Stomach smooth muscle (tissue), 2 donors: ENCODE measurements around the gene EXOC4.

Experiments
- H3K27ac ChIP-seq: one replicate; pipeline ENCODE4 v1.7.0; 2013; ENCODE audit warnings: mild to moderate bottlenecking, low read length, inconsistent platforms
- H3K27me3 ChIP-seq, 2 donors: one replicate each; pipeline ENCODE4 v1.7.0; 2013; ENCODE audit warnings: low read length in 2 of 2; ENCODE audit not compliant: insufficient read depth in 2 of 2, control insufficient read depth in 1 of 2
- H3K36me3 ChIP-seq, 2 donors: one replicate each; pipeline ENCODE4 v1.7.0; 2013; ENCODE audit warnings: low read length in 2 of 2; ENCODE audit not compliant: control insufficient read depth in 2 of 2, insufficient read depth in 2 of 2
- H3K4me1 ChIP-seq: one replicate; pipeline ENCODE4 v1.7.0; 2013; ENCODE audit warnings: low read length; ENCODE audit not compliant: control insufficient read depth, insufficient read depth
- H3K4me3 ChIP-seq, 2 donors: one replicate each; pipeline ENCODE4 v1.7.0; 2013; ENCODE audit warnings: low read length in 2 of 2
- H3K9ac ChIP-seq, 2 donors: one replicate each; pipeline ENCODE4 v1.7.0; 2013; ENCODE audit warnings: low read length in 2 of 2, mild to moderate bottlenecking in 1 of 2
- H3K9me3 ChIP-seq, 2 donors: one replicate each; pipeline ENCODE4 v1.7.0; 2013; ENCODE audit warnings: low read length in 2 of 2; ENCODE audit not compliant: control insufficient read depth in 2 of 2
- donor health status: healthy.
- donor health status: Pancreatic carcinoma.

Gene EXOC4

GRCh38 chr7:133735222-133735621 lies 482.3 kb downstream of the EXOC4 start:
- Histone ChIP-seq H3K27me3 (no peaks in the 10 kb centered on the region), H3K27ac (no peak overlapping the region), H3K9me3 (no peaks in the 10 kb centered on the region), H3K36me3 (no peaks in the 10 kb centered on the region), H3K4me1 (no peaks in the 10 kb centered on the region), H3K9ac (no peak overlapping the region), H3K4me3 (no peak overlapping the region)

DNA sequence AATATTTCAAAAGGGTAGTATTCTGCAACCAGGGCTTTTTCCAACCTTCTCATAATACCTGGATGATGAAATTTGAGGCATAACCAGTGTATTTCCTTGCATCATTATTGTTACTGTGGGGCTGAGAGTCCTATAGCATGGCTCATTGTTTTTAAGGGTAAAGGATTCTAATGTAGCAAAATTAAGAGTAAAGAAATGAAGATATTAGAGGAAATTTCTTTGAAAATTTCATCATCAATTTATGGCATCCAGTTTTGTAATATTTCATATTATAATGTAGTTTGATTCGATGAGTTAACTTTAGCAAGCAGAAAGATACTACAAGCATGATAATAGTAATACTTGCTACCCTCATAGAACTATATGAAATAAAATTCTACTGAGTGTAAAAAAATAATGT lies 486.9 kb downstream of the EXOC4 start:
- Histone ChIP-seq H3K4me3 (no peak overlapping the region), H3K9me3 (no peaks in the 10 kb centered on the region), H3K36me3 (no peaks in the 10 kb centered on the region), H3K27me3 (no peaks in the 10 kb centered on the region), H3K9ac (no peak overlapping the region), H3K4me1 (no peaks in the 10 kb centered on the region), H3K27ac (no peak overlapping the region)

DNA sequence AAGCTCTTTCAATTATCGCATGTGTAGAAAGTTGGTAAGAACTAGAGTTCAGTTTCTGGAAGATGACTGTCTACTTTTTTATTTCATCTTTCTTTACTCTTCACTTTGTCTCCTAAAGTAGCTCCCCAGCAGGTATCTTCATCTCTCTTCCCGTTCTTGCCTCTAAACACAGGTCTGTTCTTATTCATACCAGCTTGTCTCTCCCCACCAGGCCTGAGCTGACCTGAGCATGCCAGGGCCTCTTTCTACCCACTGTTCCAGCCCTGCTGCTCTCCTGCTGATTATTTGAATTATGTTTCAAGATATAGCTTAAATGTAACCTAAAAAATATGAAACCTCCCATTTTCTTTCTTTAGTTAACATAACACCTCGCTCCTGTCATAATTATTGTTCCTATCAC lies 488.2 kb downstream of the EXOC4 start:
- Histone ChIP-seq H3K36me3 (no peaks in the 10 kb centered on the region), H3K9ac (no peak overlapping the region), H3K27ac (no peak overlapping the region), H3K4me3 (no peak overlapping the region), H3K9me3 (no peaks in the 10 kb centered on the region), H3K27me3 (no peaks in the 10 kb centered on the region), H3K4me1 (no peaks in the 10 kb centered on the region)

DNA sequence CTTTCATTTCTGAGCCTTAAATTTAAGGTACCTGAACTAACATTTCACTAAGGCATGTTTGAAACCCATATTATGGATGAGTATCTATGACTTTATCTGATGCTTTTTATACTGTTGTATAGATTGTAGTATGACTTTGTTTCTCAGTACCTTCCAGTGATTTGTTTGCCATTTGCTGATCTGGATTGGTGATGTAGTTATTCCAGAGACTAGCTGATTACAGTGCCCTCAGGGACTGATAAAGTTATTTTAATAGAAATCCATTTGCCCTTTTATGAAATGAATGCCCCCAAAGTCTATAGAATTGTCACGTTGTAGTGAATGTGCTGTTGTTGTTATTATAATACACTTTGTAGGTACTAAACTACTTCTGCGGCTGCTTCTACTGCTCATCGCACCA lies 488.8 kb downstream of the EXOC4 start:
- no peaks in the 10 kb centered on the region for H3K9me3 ChIP-seq
- H3K27ac ChIP-seq, result no peak overlapping the region
- H3K4me1 ChIP-seq, result no peaks in the 10 kb centered on the region
- H3K4me3 ChIP-seq, result no peak overlapping the region
- no peaks in the 10 kb centered on the region for H3K27me3 ChIP-seq
- no peak overlapping the region for H3K9ac ChIP-seq
- no peaks in the 10 kb centered on the region for H3K36me3 ChIP-seq

DNA sequence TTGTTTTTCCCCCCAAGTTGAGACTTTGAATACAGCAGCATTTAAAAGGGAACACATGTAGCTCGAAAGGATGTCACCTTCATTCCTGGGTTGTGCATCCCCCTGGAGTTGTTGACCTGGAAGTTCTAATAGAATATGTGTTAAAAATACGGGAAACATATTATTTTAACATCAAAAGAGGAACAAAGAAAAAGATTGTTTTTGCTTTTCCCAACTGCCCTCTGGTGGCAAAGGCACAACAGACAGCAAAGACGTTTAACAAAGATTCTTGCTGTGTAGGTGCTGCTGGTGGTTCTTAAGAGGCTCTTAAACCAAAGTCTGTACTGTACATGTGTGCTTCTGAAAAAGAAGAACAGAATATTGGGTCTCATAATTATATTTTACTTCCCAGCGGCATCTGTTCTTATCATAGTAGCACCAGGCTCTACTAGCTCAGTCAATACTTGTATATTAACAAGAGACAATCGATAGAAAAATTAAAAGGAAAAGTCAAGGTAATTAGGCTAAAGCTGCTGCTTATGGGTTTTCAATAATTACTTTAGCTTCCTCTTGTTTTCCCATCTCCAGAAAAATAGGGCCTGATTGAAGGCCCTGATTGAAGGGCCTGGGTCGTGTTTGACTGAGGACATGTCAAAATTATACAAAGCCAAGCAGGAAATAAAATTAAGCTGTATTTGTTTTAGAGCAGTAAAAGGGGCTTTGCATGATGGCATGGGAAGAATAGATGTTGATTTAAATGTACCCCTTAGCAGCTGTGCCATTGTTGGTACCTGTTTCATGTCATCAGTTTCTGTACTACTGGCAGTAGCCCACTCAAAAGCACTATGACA lies 490.0 kb downstream of the EXOC4 start:
- H3K27ac ChIP-seq, result no peak overlapping the region
- no peak overlapping the region for H3K9ac ChIP-seq
- no peaks in the 10 kb centered on the region for H3K4me1 ChIP-seq
- H3K36me3 ChIP-seq, result no peaks in the 10 kb centered on the region
- H3K27me3 ChIP-seq, result no peaks in the 10 kb centered on the region
- no peak overlapping the region for H3K4me3 ChIP-seq
- no peaks in the 10 kb centered on the region for H3K9me3 ChIP-seq

GRCh38 chr7:133744451-133744850 lies 491.6 kb downstream of the EXOC4 start:
- Histone ChIP-seq H3K9ac (no peak overlapping the region), H3K27me3 (no peaks in the 10 kb centered on the region), H3K36me3 (no peaks in the 10 kb centered on the region), H3K9me3 (no peaks in the 10 kb centered on the region), H3K4me3 (no peak overlapping the region), H3K27ac (no peak overlapping the region), H3K4me1 (no peaks in the 10 kb centered on the region)

- H3K27ac ChIP-seq, result no peak overlapping the region
- no peak overlapping the region for H3K4me3 ChIP-seq
- H3K9me3 ChIP-seq, result no peaks in the 10 kb centered on the region
- H3K4me1 ChIP-seq, result no peaks in the 10 kb centered on the region
- no peaks in the 10 kb centered on the region for H3K27me3 ChIP-seq
- H3K36me3 ChIP-seq, result no peaks in the 10 kb centered on the region
- H3K9ac ChIP-seq, result no peak overlapping the region
These were observed 493.4 kb downstream of the EXOC4 start for GRCh38 chr7:133746305-133746704.

DNA sequence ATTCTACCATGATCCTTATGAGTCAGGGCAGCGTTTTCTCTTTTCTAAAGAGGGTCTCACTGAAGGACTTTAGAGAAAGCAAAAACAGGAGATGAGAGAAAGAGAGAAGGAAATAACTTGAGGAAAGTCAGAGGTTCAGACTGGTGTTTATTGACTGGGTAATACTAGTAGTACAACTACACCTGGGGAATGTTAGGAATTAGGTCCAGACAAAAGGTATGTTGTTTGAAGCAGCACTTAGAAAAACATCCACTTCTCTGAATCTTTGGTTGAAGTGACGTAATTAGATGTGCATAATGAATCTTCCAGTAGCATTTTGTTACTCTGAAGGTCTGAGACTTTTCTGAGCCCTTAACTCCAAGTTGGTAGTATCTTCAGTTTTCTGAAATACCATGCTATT lies 494.0 kb downstream of the EXOC4 start:
- no peaks in the 10 kb centered on the region for H3K36me3 ChIP-seq
- no peak overlapping the region for H3K4me3 ChIP-seq
- no peaks in the 10 kb centered on the region for H3K27me3 ChIP-seq
- H3K9me3 ChIP-seq, result no peaks in the 10 kb centered on the region
- H3K4me1 ChIP-seq, result no peaks in the 10 kb centered on the region
- H3K27ac ChIP-seq, result no peak overlapping the region
- H3K9ac ChIP-seq, result no peak overlapping the region

DNA sequence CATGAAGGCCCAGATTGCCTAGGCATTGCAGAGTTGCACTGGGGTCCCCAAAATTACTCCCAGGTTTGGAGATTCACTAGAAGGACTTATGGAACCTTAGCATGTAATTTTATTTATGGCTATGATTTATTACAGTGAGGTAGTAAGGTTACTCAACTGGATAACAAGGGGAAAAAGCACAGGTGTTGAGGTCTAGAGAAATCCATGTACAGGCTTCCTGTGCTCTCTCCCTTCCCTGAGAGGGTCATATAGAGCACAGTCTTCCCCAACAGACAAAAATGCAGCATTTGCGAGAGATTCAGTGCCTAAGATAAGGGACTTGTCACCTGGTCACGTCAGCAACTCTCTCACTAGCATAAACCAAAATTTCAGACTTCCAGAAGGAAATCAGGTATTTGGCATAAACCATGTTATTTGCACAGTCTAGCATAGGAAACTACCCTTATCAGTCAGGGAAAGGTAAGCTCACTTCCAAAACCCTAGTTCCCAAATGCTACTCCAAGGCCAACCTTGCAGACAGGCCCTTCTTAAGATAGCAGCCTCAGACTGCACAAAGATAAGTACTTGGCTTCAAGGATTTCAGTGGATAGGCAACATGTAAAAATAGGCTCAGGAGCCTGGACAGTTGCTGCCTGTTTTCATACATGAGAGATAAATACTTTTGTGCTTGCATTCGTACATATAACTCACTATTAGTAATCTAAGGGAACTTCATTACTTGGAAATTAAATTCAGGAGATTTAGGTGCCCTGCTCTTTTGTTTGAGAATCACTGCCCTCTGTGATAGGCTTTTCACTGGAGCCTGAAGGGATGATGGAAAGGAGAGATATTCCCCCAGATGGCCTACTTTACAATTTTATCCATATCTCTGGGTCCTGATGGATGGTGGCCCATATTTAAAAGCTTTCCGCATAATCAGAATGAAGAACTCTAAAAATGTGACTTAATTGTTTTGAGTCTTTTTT lies 495.8 kb downstream of the EXOC4 start:
- no peaks in the 10 kb centered on the region for H3K4me1 ChIP-seq
- H3K27ac ChIP-seq, result no peak overlapping the region
- H3K36me3 ChIP-seq, result no peaks in the 10 kb centered on the region
- no peak overlapping the region for H3K9ac ChIP-seq
- H3K4me3 ChIP-seq, result no peak overlapping the region
- no peaks in the 10 kb centered on the region for H3K9me3 ChIP-seq
- H3K27me3 ChIP-seq, result no peaks in the 10 kb centered on the region

DNA sequence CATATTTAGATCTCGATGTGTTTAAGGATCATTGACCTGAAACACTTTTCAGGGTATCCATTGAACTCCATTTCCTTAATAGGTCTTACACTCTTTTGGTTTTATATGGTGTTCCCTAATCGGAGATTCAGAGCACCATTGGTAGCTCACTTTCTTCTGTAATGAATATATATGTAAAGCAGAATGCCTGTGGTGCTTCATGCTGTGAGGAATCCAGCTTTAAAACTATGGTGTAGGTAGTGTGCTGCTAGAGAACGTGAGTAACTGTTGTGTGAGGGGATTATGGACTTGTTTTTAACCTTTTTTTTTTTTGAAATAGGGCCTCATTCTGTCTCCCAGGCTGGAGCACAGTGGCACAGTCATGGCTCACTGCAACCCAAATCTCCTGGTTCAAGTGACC lies 497.4 kb downstream of the EXOC4 start:
- no peak overlapping the region for H3K4me3 ChIP-seq
- no peaks in the 10 kb centered on the region for H3K4me1 ChIP-seq
- H3K36me3 ChIP-seq, result no peaks in the 10 kb centered on the region
- H3K9me3 ChIP-seq, result no peaks in the 10 kb centered on the region
- H3K27me3 ChIP-seq, result no peaks in the 10 kb centered on the region
- H3K27ac ChIP-seq, result no peak overlapping the region
- no peak overlapping the region for H3K9ac ChIP-seq

- no peak overlapping the region for H3K27ac ChIP-seq
- H3K4me1 ChIP-seq, result no peaks in the 10 kb centered on the region
- H3K4me3 ChIP-seq, result no peak overlapping the region
- no peaks in the 10 kb centered on the region for H3K36me3 ChIP-seq
- no peaks in the 10 kb centered on the region for H3K27me3 ChIP-seq
- H3K9ac ChIP-seq, result no peak overlapping the region
- no peaks in the 10 kb centered on the region for H3K9me3 ChIP-seq
These were observed 498.2 kb downstream of the EXOC4 start for GRCh38 chr7:133751079-133751478.
